Activated naive CD4-positive, alpha-beta T cell treated with Interleukin-2 at 50 U/mL for 16 hours (primary cell): Measurements from ENCODE around the gene MGAT3.
"Not testable (repeated sequence)": the region's sequence is repeated elsewhere in the genome, so short reads cannot be mapped to it uniquely, and the experiment has no call there.

Experiments
- DNase-seq: peaks from one replicate; pipeline ENCODE4 v3.0.0-alpha.2; 2020

Gene MGAT3

GRCh38 chr22:39492186-39492585, 35.4 kb downstream of the MGAT3 start:
- no peak for DNase-seq

- DNase-seq, result no peak
Observed at GRCh38 chr22:39493759-39494158, 36.9 kb downstream of the MGAT3 start.

- no peak for DNase-seq
Observed at GRCh38 chr22:39494471-39495120, 37.8 kb downstream of the MGAT3 start.

- DNase-seq, result peak; percentile 67
Observed at GRCh38 chr22:39496131-39496838, 39.5 kb downstream of the MGAT3 start.

- DNase-seq, result no peak
Observed at GRCh38 chr22:39497429-39497828, 40.6 kb downstream of the MGAT3 start.

GRCh38 chr22:39498368-39498767, 41.6 kb downstream of the MGAT3 start:
- DNase-seq, result no peak

GRCh38 chr22:39498802-39499201, 42.0 kb downstream of the MGAT3 start:
- DNase-seq, result no peak

- DNase-seq, result no peak
Observed at GRCh38 chr22:39500101-39500500, 43.3 kb downstream of the MGAT3 start.

- no peak for DNase-seq
Observed at GRCh38 chr22:39501644-39502108, 44.9 kb downstream of the MGAT3 start.

GRCh38 chr22:39502109-39502788, 45.4 kb downstream of the MGAT3 start, which contains the start of gene MIEF1:
Gene MIEF1 (plus strand): TSS chr22:39502290. CDS start chr22:39511295, 9,005 bp downstream.
- DNase-seq, result peak; percentile 92

- no peak for DNase-seq
Observed at GRCh38 chr22:39502789-39503409, 46.1 kb downstream of the MGAT3 start.

GRCh38 chr22:39503630-39504029, 46.8 kb downstream of the MGAT3 start:
- DNase-seq, result no peak

GRCh38 chr22:39504071-39504470, 47.3 kb downstream of the MGAT3 start:
- DNase-seq, result no peak

- DNase-seq, result not testable (repeated sequence)
Observed at GRCh38 chr22:39507021-39507420, 50.2 kb downstream of the MGAT3 start.

- DNase-seq, result no peak
Observed at GRCh38 chr22:39508393-39508792, 51.6 kb downstream of the MGAT3 start.

GRCh38 chr22:39510529-39511149, 53.8 kb downstream of the MGAT3 start:
- DNase-seq, result no peak

- no peak for DNase-seq
Observed at GRCh38 chr22:39511226-39511625, 54.4 kb downstream of the MGAT3 start.

GRCh38 chr22:39512026-39512425, 55.2 kb downstream of the MGAT3 start:
- DNase-seq, result no peak

- DNase-seq, result no peak
Observed at GRCh38 chr22:39513791-39514190, 57.0 kb downstream of the MGAT3 start.

- peak; percentile 58 for DNase-seq
Observed at GRCh38 chr22:39514373-39514973, 57.7 kb downstream of the MGAT3 start.

GRCh38 chr22:39515266-39516050, 58.6 kb downstream of the MGAT3 start:
- DNase-seq, result no peak

- no peak for DNase-seq
Observed at GRCh38 chr22:39517470-39517869, 60.7 kb downstream of the MGAT3 start.
